ENCODE data around the gene CCT8. TPM values are rescaled to one million over a fixed set of nuclear protein-coding genes. Genes with fewer than 3 reads are reported as not detected.

Gene CCT8
- total and polyA plus RNA-seq, 9 of the 15 experiments (the other 6 are each of a cell fraction or from before 2014, with no cell fraction given) = 451 to 1,153 (median 677) TPM

DNA sequence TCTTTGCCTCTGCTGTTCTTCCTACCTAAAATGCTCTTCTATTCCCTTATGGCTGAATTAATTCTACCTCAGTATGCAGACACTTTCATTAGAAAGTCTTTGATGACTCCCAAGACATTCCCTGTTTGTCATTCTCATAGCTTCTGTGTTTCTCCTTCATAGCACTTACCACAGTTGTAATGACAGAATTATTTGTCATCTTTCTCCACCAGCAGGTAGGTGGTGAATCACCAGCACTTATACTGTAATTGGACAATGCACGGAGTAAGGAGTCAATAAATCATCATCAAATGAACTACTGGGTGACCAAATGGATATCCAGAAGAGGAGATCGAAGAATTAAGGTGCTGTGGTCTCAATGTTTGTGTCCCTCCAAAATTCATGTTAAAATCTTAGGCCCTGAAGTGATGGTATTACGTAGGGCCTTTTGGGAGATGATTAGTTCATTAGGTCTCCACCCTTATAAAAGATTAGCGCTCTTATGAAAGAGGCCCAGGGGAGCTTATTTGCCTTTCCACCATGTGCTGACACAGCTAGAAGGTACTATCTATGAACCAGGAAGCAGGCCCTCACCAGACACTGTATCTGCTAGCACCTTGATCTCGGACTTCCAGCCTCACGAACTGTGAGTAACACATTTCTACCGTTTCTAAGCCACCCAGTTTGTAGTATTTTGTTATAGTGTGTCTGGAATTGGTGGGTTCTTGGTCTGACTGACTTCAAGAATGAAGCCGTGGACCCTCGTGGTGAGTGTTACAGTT lies 2.4 kb upstream of the CCT8 start (continued):
- 0 out of 2 replicates have a peak, but pooled peaks have one; percentile 24 for TF ChIP-seq FOSL1 (tag; conservative IDR thresholded peaks at IDR 0.05)
- TF ChIP-seq NR2F6 (CRISPR knock-in tag; IDR thresholded peaks at IDR 0.05) = no peak
- no peak for TF ChIP-seq FOXA1 (IDR thresholded peaks at IDR 0.05; ENCODE audit: borderline replicate concordance)

DNA sequence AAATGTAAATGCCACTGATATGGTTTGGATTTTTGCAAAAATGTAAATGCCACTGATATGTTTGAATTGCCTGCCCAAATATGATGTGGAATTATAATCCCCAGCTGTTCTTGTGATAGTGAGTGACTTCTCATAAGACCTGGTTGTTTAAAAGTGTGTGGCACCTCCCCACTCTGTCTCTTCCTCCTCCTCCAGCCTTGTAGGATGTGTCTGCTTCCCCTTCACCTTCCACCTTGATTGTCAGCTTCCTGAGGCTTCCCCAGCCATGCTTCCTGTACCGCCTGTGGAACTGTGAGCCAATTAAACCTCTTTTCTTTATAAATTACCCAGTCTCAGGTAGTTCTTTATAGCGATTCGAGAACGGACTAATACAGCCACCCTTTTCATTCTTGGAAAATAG lies 1.3 kb upstream of the CCT8 start:
- CTCF ChIA-PET (ENCODE audit: low intra/inter-chr PET ratio) = interaction anchor here (0.7 kb wide), 1 partner anchor 324 kb away, joined by 4 read pairs; no protein-coding TSS in a partner anchor
- Histone ChIP-seq H3K9ac (ENCODE audit: insufficient read depth in 1 of 2, low read depth in 2 of 2, low read length in 2 of 2) (no peak overlapping the region), H3K36me3 (ENCODE audit: control insufficient read depth, insufficient read depth, low read length) (peaks cover 28% of the 10 kb centered on the region), H3K79me2 (ENCODE audit: control insufficient read depth, insufficient read depth, low read length) (peaks cover 42% of the 10 kb centered on the region), H3K9me1 (ENCODE audit: control insufficient read depth, insufficient read depth, low read length) (no peaks in the 10 kb centered on the region), H3K4me3 (no peak overlapping the region), H4K20me1 (replicated peaks; ENCODE audit: control insufficient read depth, insufficient read depth, low read length) (peaks cover 19% of the 10 kb centered on the region), H3K9me3 (replicated peaks; ENCODE audit: control insufficient read depth, insufficient read depth, low read depth, low read length) (no peaks in the 10 kb centered on the region; the same call in 1 of the 2 replicates), H3K4me2 (ENCODE audit: insufficient read depth, low read length) (no peak overlapping the region), H3K4me1 (replicated peaks in 1 of 2; ENCODE audit: control insufficient read depth in 2 of 2, insufficient read depth in 2 of 2, low read length in 2 of 2) (peaks cover 8 to 9% of the 10 kb centered on the region in 2 experiments), H3K27me3 (ENCODE audit: control insufficient read depth in 2 of 2, insufficient read depth in 2 of 2, low read length in 2 of 2) (no peaks in the 10 kb centered on the region), H2AFZ (ENCODE audit: low read depth, low read length) (peak overlapping the region; percentile 70), H3K27ac (ENCODE audit: extremely low read depth, low read depth, low read length) (no peak overlapping the region)
- POLR2A ChIA-PET = interaction anchor here (0.6 to 5.0 kb wide), 3 partner anchors 10 to 1034 kb away, joined by 3 to 31 read pairs (median 3); no protein-coding TSS in a partner anchor
- FAIRE-seq (no peak), ATAC-seq (no peak), DNase-seq (ENCODE audit: extremely low read depth in 1 of 4, low spot score in 3 of 4) (no peak)
- BruUV-seq (replicated peaks) = no TSS peak
- WGBS (ENCODE audit: insufficient coverage, low coverage, missing lambda C conversion rate) = 76% methylated on average over 4 of the region's 4 CpGs
- intact Hi-C loops (cut with micrococcal nuclease) = loop anchor here (5.0 kb wide), 3 partner anchors 52 to 573 kb away; partner anchors contain the start of gene USP16
- in situ Hi-C loops (cut with MboI) = no loop called here
- TF ChIP-seq FIP1L1 (IDR thresholded peaks at IDR 0.05; ENCODE audit: low read depth, low read length, poor library complexity, severe bottlenecking) (no peak), TRIM24 (IDR thresholded peaks at IDR 0.05) (peak in 1 of 2 experiments; percentile 18; a peak in 1 of 4 replicates), CHCHD3 (CRISPR knock-in tag; IDR thresholded peaks at IDR 0.05) (no peak), COPS2 (conservative IDR thresholded peaks at IDR 0.05) (no peak), ZC3H8 (IDR thresholded peaks at IDR 0.05) (no peak), ZNF431 (CRISPR knock-in tag; IDR thresholded peaks at IDR 0.05) (peak; percentile 65; the same call in 1 of the 2 replicates), CREM (IDR thresholded peaks at IDR 0.05; ENCODE audit: low read depth) (no peak), CBFB (CRISPR knock-in tag; IDR thresholded peaks at IDR 0.05) (no peak), ZNF76 (CRISPR knock-in tag; IDR thresholded peaks at IDR 0.05; ENCODE audit: borderline replicate concordance) (no peak), ZNF766 (CRISPR knock-in tag; conservative IDR thresholded peaks at IDR 0.05) (peak; percentile 41; the same call in 1 of the 2 replicates)
- TF ChIP-seq, protein P1, sequence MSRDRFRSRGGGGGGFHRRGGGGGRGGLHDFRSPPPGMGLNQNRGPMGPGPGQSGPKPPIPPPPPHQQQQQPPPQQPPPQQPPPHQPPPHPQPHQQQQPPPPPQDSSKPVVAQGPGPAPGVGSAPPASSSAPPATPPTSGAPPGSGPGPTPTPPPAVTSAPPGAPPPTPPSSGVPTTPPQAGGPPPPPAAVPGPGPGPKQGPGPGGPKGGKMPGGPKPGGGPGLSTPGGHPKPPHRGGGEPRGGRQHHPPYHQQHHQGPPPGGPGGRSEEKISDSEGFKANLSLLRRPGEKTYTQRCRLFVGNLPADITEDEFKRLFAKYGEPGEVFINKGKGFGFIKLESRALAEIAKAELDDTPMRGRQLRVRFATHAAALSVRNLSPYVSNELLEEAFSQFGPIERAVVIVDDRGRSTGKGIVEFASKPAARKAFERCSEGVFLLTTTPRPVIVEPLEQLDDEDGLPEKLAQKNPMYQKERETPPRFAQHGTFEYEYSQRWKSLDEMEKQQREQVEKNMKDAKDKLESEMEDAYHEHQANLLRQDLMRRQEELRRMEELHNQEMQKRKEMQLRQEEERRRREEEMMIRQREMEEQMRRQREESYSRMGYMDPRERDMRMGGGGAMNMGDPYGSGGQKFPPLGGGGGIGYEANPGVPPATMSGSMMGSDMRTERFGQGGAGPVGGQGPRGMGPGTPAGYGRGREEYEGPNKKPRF (IDR thresholded peaks at IDR 0.05; ENCODE audit: low read depth, low read length) = no peak

All from K562 (cell line).